ENCODE results near the gene PRKCA.

PRKCA gene

GRCh38 chr17:66547151-66547865, 244.9 kb downstream of the PRKCA start:
- no peak for DNase-seq (ENCODE audit: low spot score)

DNA sequence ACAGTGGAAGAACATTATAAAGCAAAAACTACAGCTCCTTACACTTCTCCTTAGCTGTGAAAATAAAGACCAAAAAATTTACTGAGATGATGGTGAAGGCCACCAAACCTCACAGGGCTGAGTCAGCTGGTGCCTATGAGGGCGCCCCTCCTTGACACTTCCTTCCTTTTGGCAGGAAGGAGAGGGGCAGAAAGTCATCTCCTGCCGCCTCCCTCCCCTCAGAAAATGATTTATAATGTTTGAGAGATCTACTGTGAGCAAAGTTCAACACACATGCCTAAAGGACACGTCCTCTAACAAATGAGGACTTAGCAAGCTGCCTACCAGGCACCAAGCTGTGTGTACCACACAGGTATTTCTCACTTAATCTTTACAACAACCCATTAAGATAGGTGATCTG, 245.7 kb downstream of the PRKCA start:
- DNase-seq (ENCODE audit: low spot score): no peak

DNA sequence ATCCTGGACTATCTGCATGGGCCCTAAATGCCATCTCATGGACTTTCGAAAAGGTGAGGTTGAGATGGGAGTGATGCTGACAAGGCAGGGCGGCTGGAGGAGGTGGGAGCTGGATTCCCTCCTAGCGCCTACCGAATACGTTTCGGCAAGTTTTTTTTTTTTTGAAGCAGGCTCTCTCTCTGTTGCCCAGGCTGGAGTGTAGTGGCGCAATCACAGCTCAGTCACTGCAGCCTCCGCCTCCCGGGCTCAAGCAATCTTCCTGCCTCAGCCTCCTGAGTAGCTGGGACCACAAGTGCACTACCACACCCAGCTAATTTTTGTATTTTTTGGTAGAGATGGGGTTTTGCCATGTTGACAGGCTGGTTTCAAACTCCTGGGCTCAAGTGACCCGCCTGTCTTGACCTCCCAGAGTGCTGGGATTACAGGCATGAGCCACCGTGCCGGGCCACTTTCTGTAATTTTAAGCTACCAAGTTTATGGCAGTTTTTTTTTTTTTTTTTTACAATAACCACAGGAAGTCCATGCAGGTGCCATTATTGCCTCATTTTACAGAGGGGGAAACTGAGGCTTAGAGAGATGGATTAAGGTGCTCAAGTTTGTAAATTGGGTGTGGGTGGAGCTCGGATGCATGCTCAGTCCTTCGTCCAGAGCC, 246.4 kb downstream of the PRKCA start:
- no peak for DNase-seq (ENCODE audit: low spot score)

GRCh38 chr17:66549311-66549704, 246.9 kb downstream of the PRKCA start:
- DNase-seq (ENCODE audit: low spot score): no peak

DNA sequence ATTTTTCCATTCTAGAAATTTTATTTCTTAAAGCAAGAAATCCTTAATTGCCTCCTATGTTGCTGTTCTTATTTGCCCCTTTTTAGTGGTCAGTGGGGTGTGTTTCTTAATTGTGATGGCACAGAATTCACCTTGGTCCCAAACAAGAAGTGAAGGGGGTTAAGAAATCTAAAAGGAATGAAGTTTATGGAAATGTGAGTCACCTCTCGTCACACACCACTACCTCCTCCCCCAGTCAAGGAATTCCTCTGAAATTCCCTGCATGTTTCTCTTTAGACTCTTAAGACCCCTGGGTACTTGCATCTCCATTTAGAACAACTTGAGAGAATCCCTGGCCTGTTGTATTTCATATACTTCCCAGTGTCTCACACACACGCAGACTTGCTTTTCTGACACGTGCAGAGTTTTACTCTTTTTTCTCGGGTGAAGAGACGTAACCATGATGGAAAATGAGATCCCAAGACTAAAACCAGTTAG, 247.4 kb downstream of the PRKCA start:
- DNase-seq (ENCODE audit: low spot score): no peak

DNA sequence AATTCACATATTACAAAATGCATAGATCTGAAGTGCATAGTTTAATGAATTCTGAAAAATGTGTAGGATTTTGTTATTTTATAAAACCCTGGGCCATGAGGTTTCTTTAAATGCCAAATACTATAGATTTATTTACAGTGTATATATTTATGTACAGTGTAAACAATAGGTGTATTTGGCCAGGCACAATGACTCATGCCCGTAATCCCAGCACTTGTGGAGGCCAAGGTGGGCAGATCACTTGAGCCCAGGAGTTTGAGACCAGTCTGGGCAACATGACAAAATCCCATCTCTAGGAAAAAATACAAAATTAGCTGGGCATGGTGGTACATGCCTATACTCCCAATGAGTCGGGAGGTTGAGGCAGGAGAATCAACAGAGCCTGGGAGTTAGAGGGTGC, 249.4 kb downstream of the PRKCA start:
- DNase-seq (ENCODE audit: low spot score): no peak

DNA sequence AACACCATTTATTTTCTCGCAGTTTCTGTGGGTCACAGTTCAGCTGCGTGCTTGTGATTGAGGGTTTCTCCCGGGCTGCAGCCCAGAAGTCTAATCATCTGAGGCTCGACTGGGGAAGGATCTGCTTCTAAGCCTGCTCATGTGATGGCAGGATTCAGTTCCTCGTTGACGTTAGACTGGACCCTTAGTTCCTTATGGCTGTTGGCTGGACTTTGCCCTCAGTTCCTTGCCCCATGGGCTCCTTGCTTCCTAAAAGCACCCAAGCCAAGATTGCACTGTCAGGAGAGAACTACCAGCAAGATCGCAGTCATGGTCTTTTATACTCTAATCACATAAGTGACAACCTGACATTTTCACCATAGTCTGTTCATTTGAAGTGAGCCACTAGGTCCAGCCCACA, 250.0 kb downstream of the PRKCA start:
- no peak for DNase-seq (ENCODE audit: low spot score)

DNA sequence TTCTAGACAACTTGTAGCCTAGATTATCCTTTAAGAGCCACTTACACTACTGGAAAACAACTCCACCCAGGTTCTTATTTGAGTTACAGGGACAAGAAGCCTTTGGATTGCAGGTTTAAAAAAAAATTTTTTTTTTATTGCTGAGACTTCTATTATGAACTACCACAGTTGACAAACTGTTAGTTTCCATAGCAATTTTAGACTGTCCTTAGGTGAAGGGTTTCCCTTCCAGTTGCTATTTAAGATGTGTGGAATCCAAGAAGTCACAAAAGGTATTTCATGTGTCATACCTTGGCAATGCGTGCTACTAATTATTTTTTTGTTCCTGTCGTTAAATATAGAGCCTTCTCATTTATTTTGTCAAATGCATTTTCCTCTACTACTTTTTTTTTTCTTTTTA, 253.2 kb downstream of the PRKCA start:
- DNase-seq (ENCODE audit: low spot score): no peak

GRCh38 chr17:66557200-66557599, 254.8 kb downstream of the PRKCA start:
- no peak for DNase-seq (ENCODE audit: low spot score)

- DNase-seq (ENCODE audit: low spot score): no peak
Measured at GRCh38 chr17:66557886-66558285, 255.5 kb downstream of the PRKCA start.

DNA sequence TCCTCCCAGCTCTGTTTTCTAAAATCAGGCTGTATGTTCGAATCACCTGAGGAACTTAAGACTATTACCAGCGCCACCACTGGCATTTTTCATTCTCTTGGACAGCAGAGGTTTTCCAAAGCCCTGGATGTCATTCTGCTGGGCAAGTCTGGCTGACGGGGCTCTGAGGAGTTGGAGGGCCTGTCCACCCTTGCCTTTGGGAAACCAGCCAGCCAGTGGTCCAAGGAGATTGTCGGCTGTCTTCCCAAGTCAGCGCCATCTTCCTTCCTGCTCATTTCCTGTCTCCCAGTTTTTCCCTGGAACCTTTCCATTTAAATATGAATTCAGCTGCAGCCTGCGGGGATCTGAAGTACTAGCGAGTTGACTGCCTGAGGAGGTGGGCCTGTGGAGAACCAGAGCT, 258.3 kb downstream of the PRKCA start:
- DNase-seq (ENCODE audit: low spot score): no peak

DNA sequence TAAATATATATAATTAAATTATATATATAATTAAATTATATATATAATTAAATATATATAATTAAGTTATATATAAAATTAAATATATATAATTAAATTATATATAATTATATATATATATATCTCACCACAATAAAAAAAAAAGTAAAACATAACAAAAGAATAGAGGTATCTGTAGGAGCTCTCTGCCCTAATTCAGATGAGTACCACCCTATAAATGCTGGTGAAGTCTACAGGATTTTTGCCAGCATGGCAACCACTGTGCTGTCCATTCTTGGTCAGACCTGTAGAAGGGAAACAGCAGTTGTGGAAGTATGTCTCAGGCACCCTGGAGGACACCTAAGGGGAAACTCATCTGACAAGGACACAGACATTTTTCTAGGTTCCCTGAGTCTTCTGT, 259.7 kb downstream of the PRKCA start:
- DNase-seq (ENCODE audit: low spot score): no peak

GRCh38 chr17:66564992-66565465, 262.6 kb downstream of the PRKCA start:
- no peak for DNase-seq (ENCODE audit: low spot score)

- DNase-seq (ENCODE audit: low spot score): peak; percentile 81
Measured at GRCh38 chr17:66567234-66568170, 265.1 kb downstream of the PRKCA start.

- no peak for DNase-seq (ENCODE audit: low spot score)
Measured at GRCh38 chr17:66569572-66569971, 267.2 kb downstream of the PRKCA start.

DNA sequence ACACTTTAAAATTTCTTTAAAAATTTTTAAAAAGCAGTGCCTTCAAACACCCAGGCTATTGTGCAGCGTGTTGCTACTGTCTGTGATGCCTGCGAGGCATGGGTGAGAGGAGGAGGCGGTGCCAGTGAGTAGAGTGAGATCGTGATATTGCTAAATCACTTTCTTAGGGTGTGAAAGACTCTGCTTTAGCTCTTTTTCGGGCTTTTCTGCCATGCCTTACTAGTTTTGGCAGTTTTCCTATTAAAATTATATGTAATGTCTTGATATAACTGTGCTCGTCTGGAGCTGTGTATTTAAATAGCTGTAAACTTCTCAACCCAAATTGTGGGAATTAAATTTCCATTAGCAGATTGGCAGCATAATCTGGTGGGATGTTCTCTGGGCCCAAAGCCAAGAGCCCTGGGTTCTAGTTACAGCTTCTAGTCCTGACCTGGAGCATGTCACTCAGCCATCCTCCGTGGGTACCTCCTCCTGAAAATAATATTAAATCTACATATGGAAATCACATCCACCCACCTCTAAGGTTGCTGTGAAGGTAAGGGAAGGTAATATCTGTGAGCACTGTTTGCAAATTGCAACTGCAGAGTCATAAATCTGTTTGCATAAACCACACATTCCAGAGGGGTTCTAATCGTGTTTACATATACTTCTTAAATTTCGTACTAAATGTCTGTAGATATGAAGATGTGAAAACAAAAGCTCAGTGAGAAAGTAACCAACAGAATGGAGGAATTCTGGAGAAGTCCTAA, 268.2 kb downstream of the PRKCA start:
- DNase-seq (ENCODE audit: low spot score): no peak

- DNase-seq (ENCODE audit: low spot score): no peak
Measured at GRCh38 chr17:66571745-66572144, 269.3 kb downstream of the PRKCA start.

DNA sequence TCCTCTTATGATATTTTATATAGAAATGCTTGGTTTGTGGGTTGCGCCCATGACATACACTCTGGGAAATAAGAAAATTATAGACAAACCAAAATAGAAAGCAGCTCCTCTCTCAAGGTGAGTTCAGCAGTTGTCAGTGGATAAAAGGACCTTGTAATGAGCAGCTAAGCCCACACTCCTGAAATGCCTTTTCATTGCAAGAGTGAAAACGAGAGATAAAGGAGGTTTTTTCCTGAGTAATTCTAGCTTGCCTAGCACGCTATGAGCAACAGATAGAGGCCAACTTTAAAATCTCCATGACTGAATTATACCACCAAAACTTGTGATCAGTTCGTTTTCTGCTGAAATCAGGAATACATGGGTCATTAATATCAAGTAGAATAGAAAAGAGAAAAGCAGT, 270.7 kb downstream of the PRKCA start:
- DNase-seq (ENCODE audit: low spot score): no peak

- no peak for DNase-seq (ENCODE audit: low spot score)
Measured at GRCh38 chr17:66574123-66574522, 271.7 kb downstream of the PRKCA start.

- DNase-seq (ENCODE audit: low spot score): no peak
Measured at GRCh38 chr17:66576473-66576872, 274.1 kb downstream of the PRKCA start.

DNA sequence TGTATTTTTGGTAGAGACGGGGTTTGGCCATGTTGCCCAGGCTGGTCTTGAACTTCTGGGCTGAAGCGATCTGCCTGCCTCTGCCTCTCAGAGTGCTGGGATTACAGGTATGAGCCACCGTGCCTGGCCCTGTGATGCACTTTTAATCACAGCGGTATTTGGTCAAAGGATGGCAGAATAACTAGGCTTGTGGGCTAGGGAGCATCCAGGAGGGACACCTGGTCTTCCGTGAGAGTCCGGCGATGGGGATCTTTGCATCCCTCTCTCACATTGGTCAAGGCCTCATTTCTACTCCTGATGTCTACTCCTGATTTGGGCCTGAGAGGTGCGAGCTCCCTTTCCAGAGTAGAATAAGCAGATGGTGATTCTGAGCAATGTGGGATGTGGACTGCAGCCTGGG, 274.6 kb downstream of the PRKCA start:
- no peak for DNase-seq (ENCODE audit: low spot score)

All from germinal center (tissue), 1 donor.